Hematopoietic multipotent progenitor cell treated with erythropoietin and hydrocortisone succinate and interleukin-3 and kit ligand, for 4 days (in vitro differentiated cells): ENCODE measurements around the gene CFAP47.
A peak's percentile ranks its signal among the peaks of the same experiment; 100 is the strongest.
"Not testable (repeated sequence)": the region's sequence is repeated elsewhere in the genome, so short reads cannot be mapped to it uniquely, and the experiment has no call there.

Experiments
- DNase-seq: peaks from one replicate; pipeline ENCODE4 v3.0.0-alpha.2; 2015

The CFAP47 gene

DNA sequence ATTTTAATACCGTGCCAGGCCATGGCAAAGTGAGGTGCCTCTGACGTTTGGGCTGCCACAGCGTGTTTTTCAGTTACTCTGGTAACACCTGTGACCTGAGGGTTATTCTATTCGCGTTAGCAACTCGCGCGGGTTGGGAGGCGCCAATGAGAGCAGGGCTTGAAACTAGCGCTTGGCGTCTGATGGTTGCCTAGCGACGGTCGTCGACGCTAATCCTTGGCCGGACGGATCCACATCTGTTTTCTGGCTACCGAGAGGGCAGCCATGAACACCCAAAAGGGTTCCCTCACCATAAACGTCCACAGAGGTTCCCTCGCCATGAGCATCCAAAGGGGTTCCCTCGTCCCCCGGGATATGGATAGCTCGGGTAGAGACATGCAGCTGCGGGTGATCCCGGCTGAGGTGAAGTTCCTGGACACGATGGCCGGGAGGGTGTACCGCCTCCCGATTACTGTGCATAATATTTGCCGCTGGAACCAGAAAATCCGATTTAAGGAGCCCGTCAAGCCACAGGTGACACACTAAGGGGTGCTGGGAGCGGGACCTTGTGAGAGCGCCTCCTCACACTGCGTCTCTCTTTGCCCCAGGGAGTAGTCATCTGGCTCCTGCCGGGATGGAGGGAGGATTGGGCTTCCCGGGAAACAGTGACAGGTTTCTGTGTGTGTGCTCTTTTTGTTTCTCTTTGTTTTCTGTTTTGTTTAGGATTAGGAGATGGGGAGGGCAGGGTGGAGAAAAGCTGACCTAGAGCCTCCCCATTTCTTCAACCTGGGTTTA, at the start of gene CFAP47:
Gene CFAP47, plus strand, starts transcription at position 199 of the 774 bp plus-strand sequence. Its CDS starts 66 bp downstream, at position 265.
- peak; percentile 42 for DNase-seq

DNA sequence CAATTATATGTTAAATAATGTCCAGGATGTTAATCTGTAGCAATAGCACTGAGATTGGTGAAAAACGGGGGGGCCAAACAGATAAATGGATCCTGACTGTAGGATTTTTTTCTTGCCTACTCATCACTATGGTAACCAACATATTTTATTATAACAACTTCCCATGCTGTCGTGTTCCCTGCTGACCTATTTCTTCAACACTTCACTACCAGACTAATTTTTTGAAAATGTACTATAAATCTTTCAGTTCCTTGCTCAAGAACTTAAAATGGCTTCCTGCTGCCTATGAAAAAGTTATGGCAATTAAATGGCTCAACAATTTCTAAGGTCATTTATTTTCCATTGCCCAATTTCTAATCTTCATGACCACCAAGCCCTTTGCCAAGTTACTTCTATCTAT, 38.9 kb upstream of the CFAP47 start:
- no peak for DNase-seq

DNA sequence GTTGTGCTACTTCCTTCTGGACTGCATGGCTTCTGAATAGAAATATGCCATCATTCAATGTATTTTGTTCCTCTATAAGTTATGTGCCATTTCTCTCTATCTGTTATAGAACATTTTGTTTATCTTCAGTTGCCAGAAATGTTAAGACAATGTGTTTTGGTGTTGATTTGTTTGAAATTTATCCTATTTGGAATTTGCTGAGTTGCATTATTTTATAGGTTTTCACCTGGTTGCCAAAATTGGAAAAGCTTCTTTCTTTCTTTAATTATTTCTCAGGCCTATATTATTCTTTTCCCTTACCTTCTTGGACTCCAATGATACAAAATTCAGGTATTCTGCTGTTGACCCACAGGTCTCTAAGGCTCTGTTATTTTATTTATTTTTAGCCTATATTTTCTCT, 33.4 kb upstream of the CFAP47 start:
- DNase-seq, result no peak

DNA sequence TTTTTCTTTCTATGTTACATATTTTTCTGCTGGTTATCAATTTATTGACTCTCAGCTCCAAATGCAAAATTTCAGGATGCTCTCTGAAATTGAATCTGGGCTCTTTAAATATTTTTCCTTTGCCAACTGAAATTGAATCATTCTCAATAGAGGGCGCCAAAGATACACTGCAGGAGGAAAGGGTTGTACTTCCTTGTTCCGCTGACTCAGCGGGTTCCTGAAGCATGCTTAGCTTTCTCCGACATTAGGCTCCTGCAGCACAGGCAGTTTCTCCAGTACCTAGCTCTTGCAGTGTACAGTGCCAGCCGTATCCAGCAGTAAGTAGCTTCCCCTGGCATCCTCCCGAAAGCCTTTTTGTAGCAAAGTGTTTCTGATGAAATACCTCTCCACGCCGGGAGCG, 28.8 kb upstream of the CFAP47 start:
- peak; percentile 77 for DNase-seq

DNA sequence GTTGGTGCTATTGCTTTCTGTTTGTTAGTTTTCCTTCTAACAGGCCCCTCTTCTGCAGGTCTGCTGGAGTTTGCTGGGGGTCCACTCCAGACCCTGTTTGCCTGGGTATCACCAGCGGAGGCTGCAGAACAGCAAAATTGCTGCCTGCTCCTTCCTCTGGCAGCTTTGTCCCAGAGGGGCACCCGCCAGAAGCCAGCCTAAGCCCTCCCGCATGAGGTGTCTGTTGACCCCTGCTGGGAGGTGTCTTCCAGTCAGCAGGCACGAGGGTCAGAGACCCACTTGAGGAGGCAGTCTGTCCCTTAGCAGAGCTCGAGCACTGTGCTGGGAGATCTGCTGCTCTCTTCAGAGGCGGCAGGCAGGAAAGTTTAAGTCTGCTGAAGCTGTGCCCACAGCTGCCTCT, 67.3 kb downstream of the CFAP47 start:
- DNase-seq, result not testable (repeated sequence)

- DNase-seq, result no peak
These were observed 87.7 kb downstream of the CFAP47 start for GRCh38 chrX:36007207-36007606.

- DNase-seq, result no peak
These were observed 99.6 kb downstream of the CFAP47 start for GRCh38 chrX:36019125-36019524.

DNA sequence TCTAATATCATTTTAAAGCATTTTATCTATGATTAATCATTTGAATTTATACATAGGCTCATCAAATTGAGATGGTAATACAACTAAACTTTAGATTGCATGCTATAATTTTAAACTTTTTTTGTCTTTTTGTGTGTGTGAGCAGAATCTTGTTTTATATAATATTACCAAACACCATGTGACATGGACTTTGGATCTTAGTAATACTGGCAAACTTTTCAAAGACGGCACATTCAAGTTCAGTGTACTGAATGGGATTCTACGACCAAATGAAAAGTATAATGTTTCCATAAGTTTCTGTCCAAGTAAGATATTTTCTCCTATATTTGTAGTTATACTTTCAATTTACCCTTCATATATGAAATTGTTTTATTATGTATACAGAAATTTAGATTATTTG, 116.0 kb downstream of the CFAP47 start:
- DNase-seq, result no peak

DNA sequence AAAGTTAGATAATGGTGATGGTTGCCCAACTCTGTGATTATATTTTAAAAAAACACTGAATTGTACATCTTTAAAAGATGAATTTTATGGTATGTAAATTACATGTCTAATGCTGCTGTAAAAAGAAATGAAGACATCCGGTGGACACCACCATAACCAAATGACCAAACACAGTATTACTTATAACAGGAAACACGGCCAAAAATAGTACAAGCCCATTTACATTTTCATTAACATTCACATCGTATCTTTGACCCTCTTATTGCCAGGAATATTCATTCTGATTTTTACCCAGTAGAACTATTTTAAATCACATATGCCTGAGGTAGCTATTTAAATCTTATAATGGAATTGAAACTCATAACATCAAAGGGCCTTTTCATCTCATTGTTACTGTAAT, 143.2 kb downstream of the CFAP47 start:
- no peak for DNase-seq

DNA sequence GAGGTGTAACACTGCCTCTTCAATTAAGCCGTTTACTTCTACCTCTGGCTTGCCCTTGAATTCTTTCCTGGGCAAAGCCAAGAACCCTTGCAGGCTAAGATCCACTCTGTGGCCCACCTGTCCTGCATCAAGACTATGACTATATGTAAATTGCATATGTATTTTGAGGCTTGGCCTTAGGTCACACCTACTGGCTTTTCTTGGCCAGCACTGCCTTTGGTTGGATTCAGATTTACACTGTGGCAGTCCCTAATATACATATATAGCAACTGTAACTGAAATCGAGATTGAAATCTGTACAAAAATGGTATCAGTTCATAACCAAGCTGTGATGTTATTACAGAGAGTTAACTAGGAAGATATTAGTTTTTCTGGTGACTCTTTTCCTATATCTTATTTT, 151.5 kb downstream of the CFAP47 start:
- no peak for DNase-seq

GRCh38 chrX:36075009-36075408, 155.5 kb downstream of the CFAP47 start:
- DNase-seq, result not testable (repeated sequence)

DNA sequence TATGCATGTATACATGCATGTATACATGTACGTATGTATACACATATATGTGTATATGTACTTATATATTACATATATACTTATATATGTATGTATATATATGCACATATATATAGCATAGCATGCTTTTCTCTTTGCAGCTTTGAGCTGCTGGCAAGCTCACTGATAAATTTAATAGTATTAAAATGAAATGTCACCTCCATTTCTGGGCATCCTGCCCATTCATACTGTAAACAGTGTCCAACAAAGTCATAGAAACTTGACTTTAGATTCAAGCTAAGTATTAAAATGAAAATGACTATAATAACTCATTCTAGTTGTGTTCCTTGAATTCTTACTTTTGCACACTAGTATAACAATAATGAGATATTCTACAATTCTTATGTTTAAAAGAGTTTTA, 163.7 kb downstream of the CFAP47 start:
- no peak for DNase-seq

GRCh38 chrX:36087366-36087765, 167.8 kb downstream of the CFAP47 start:
- DNase-seq, result no peak

GRCh38 chrX:36088939-36089338, 169.4 kb downstream of the CFAP47 start:
- not testable (repeated sequence) for DNase-seq

GRCh38 chrX:36102425-36102824, 182.9 kb downstream of the CFAP47 start:
- no peak for DNase-seq

GRCh38 chrX:36116222-36116621, 196.7 kb downstream of the CFAP47 start:
- DNase-seq, result no peak

- DNase-seq, result no peak
These were observed 239.7 kb downstream of the CFAP47 start for GRCh38 chrX:36159254-36159653.

GRCh38 chrX:36160081-36160480, 240.5 kb downstream of the CFAP47 start:
- peak; percentile 54 for DNase-seq

DNA sequence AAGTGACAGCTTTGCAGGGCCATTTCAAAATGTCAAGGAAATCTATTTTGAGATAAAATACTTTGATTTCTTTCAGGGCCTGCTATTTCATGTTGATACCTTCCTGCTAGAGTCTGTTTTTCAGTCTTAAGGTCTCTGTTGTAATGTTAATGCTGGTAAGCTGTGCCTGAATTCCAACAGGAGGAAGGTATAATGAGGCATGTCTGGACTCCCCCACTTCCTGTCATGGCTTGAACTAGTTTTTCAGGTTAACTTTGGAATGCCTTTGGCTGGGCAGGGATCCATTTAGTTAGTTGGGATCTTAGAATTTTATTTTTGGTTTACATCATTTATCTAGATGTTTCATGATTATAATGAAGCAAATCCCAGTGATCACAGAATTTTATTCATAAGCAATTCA, 279.0 kb downstream of the CFAP47 start:
- DNase-seq, result no peak

DNA sequence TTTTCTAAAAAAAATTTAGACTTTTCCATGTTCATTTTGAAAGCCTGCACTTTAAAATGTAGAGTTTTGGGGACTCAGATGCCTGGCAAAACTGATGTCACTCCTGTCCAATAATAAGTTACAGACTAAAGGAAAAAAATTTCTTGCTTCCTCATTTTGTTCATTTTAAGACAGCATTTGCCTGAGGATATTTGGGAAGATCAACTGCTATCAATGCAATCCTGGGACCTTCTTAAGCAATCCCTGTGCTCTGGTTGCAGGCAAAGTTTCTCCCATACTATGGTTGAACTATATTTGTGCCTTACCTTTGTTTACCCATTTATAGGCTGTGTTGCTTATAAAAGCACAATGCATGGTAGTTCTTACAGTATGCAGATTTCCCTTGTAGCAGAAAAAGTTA, 280.4 kb downstream of the CFAP47 start:
- no peak for DNase-seq

- no peak for DNase-seq
These were observed 295.4 kb downstream of the CFAP47 start for GRCh38 chrX:36214924-36215323.

GRCh38 chrX:36218801-36219200, 299.3 kb downstream of the CFAP47 start:
- DNase-seq, result no peak

GRCh38 chrX:36234840-36235528, 315.4 kb downstream of the CFAP47 start:
- not testable (repeated sequence) for DNase-seq

DNA sequence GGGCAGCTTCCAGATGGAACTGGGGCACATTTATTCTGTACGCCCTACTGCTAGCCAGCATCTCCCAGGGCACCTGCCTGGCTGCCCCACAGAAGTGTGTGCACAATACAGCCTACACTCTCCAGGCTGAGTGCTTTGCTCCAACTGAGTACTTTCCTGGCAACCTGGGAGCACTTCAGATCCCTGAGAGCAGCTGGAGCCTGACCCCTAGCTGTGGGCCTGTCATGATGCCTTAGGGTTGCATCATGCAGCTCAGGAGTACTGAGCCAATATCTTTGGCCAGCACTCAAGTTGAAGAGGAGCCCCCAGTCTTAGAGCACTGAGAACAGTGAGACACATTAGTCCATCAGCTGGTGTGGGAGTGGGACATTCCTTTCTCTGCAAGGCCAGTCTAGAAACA, 321.9 kb downstream of the CFAP47 start:
- DNase-seq, result no peak

DNA sequence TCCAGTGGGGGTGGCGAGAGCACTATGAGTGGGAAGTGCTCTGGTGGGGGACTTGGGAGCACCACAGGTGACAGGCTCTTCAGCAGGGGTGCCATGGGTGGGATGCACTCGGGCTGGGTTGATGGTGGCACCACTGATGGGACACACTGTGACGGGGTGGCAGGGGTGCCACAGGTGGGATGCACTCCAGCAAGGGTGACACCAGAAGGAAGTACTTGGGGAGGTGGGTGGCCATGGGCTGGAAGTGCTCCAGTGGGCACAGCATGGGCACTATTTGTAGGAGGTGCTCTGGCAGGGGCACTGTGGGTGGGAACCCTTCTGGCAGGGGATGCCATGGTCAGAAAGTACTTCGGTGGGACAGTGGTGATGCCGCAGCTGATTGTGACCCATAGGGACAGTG, 346.6 kb downstream of the CFAP47 start:
- no peak for DNase-seq
